Hepatic stellate cell (primary cell): ENCODE data around the gene KIRREL1.

ENCODE experiments used
- DNase-seq: peaks from one replicate; pipeline ENCODE4 v3.0.0; 2011; ENCODE audit warnings: low spot score

The KIRREL1 gene

GRCh38 chr1:158075078-158075477 lies 81.6 kb downstream of the KIRREL1 start:
- DNase-seq = no peak

- no peak for DNase-seq
Measured at GRCh38 chr1:158076441-158076840, 83.0 kb downstream of the KIRREL1 start.

GRCh38 chr1:158077411-158078256 lies 84.2 kb downstream of the KIRREL1 start:
- DNase-seq = no peak

- no peak for DNase-seq
Measured at GRCh38 chr1:158078569-158079080, 85.2 kb downstream of the KIRREL1 start.

- no peak for DNase-seq
Measured at GRCh38 chr1:158080066-158080465, 86.6 kb downstream of the KIRREL1 start.

GRCh38 chr1:158084336-158084735 lies 90.9 kb downstream of the KIRREL1 start:
- no peak for DNase-seq

GRCh38 chr1:158084747-158085146 lies 91.3 kb downstream of the KIRREL1 start:
- DNase-seq = no peak

GRCh38 chr1:158087320-158087927 lies 94.0 kb downstream of the KIRREL1 start:
- DNase-seq = peak; percentile 87

- no peak for DNase-seq
Measured at GRCh38 chr1:158089476-158089875, 96.0 kb downstream of the KIRREL1 start.

- no peak for DNase-seq
Measured at GRCh38 chr1:158089925-158090637, 96.6 kb downstream of the KIRREL1 start.

- no peak for DNase-seq
Measured at GRCh38 chr1:158093376-158093775, 99.9 kb downstream of the KIRREL1 start.

GRCh38 chr1:158094571-158094970 lies 101.1 kb downstream of the KIRREL1 start:
- DNase-seq = no peak

- peak; percentile 72 for DNase-seq
Measured at GRCh38 chr1:158095737-158096335, 102.4 kb downstream of the KIRREL1 start.

- no peak for DNase-seq
Measured at GRCh38 chr1:158098256-158098655, 104.8 kb downstream of the KIRREL1 start.

GRCh38 chr1:158099185-158099584 lies 105.7 kb downstream of the KIRREL1 start:
- no peak for DNase-seq

GRCh38 chr1:158100498-158100897 lies 107.1 kb downstream of the KIRREL1 start:
- DNase-seq = no peak

GRCh38 chr1:158101455-158101854 lies 108.0 kb downstream of the KIRREL1 start:
- no peak for DNase-seq

- DNase-seq = no peak
Measured at GRCh38 chr1:158101927-158102326, 108.5 kb downstream of the KIRREL1 start.

GRCh38 chr1:158102881-158103674 lies 109.6 kb downstream of the KIRREL1 start:
- no peak for DNase-seq

GRCh38 chr1:158103861-158104522 lies 110.5 kb downstream of the KIRREL1 start:
- DNase-seq = no peak

GRCh38 chr1:158104891-158105290 lies 111.4 kb downstream of the KIRREL1 start:
- no peak for DNase-seq
